ENCODE measurements around the gene MRPS6.

The MRPS6 gene

DNA sequence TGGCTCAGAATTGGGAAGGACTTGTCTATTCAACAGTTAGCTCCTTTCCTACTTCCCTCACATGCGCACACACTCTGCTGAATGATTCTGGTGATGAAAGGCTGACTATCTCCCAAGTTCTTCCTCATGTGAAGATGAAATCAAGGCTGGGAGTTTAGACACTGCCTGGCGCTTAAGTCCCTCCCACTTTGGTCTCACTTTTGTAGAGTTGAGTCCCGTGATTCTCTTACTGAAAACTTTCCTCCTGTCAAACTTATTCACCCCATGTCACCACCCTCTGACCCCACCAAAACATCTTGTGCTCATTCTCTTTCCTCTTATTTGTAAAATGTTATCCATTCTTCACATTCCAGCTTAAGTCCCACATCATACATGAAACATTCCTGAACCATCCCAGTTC lies 8.4 kb upstream of the MRPS6 start:
- in situ Hi-C loops (cut with MboI; ENCODE audit: low sequenced_read_pairs) = no loop called here

DNA sequence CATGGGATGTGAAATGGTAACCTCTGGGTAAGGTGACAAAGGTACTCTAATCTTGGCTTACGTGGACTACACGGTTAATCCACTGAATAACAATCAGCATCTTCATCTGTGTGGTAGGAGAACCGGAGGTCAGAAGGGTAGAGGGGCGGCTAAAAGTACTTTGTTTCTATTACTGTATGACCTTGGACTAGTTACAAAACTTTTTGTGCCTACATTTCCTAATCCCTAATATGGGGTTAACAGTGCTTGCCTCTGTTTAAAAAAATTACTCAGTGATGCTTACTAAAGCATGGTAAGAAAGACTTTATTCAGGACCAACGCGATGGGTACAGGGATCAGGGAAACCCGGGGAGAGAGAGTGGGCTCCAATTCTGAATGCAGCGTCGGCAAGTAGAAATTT lies 1.7 kb upstream of the MRPS6 start:
- in situ Hi-C loops (cut with MboI; ENCODE audit: low sequenced_read_pairs) = no loop called here

DNA sequence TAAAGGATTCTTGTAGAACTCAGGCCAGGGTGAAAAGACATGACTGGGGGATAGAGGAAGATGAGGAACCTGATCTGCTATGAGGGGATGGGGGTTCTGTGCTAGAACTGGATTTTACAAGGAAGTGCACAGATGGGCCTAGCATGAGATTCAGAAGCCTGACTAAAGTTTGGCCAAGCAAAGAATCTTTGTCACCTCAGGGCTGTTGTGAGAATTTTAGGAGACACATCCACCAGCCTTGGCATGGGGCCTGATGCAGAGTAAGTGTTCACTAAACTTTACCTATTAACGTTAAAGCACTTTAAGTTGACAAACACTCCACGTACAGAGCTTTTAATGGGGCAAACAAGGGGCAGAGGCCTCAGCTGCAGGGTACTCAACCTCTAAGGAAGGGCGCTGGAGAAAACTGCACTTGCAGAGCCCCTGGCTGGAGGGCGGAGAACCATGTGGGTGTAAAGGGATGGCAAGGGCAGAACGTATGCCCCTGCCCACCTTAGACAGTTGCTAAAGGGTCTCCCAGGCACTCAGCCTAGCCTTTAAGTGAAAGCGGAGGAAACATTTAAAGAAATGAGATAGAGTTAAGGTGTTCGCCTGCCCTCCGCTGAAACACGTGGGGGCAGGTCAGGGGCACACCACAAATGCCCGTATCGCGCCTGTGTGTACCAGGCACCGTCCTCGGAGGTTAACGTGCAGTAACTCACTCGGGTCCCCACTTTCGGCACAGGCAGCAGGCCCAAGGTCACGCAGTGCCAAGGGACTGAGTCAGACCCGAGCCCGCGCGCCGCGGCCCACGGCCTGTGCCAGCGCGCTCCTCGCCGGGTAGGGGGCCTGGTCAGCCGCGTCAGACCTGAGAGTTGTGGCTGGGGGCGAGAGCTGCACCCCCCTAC lies 990 bp upstream of the MRPS6 start:
- in situ Hi-C loops (cut with MboI; ENCODE audit: low sequenced_read_pairs) = no loop called here

DNA sequence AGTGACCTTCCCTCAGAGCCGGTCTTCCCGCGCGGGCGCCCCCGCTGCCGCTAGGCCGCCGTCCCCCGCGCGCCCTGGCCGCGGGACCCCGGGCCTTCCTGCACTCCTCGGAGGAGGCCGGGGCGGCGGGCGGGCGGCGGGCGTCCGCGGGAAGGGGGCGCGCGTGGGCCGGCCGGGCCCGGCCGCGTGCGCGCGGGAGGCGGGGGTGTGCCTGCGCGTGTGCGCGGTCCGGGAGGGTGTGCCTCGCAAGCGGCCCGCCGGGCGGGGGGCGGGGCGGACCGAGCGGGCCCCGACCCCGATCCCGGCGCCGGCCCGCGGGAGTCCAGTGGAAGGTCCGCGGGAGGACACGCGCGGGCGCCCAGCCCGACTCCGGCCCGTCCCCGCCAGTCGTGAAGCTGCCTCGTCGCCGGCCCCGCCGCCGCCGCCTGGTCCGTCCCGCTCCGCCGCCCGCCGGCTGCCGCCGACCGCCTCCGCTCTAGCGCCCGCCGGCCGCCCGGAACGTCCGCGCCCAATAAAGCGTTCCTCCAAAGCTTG lies 438 bp downstream of the MRPS6 start:
- in situ Hi-C loops (cut with MboI; ENCODE audit: low sequenced_read_pairs) = no loop called here

DNA sequence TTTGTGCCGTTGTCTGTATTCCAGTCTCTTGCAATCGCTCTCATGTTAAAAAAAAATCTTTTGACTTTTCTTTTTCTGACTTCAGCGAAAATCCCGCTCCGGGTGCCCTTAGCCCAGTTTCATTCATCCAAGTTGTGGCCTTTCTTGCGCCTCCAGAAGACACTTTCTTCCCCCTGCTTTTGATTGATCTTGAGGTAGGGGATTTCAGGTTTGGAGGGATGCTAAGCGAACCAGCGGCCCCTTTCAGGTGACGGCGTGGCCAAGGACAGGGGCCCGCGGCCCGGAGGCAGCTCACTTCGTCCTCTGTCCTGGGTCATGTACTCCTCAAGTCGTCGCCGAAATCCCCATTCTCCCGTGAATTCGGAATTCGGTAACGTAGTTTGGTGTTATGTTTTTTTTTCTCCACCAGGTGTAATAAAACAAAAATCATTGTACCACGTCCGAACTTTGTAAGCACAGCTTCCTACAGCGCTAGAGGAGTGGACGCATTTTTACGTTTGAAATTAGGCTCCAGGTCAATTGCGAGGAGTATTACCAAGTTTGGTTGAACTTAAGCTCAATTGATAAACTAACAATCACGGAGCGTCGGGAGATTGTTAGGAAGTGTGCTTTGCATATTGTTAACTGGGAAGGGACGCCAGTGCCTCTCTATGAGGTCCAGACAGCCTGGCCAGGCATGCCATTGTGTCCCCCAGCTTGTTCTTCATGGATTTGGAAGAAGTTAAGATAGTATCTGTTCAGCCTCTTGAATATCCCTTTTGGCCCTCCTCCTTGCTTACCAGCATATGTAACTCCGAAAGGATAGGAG lies 1.1 kb downstream of the MRPS6 start:
- in situ Hi-C loops (cut with MboI; ENCODE audit: low sequenced_read_pairs) = no loop called here

DNA sequence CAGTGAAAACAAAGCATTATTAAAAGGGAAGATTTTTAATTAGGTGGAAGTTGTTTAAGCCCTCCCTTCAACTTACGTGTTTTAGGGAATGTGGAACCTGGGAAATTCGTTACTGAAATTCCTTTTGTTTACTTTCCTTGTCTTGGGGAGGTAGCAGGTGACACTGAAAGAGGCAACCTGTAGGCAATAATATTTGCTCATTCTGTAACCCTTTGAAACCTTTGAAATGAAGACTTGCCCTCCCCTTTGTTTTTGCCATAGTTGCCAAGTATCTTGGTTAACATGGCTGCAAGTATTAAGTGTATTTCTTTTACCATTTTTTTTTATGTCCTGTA lies 1.7 kb downstream of the MRPS6 start:
- in situ Hi-C loops (cut with MboI; ENCODE audit: low sequenced_read_pairs) = no loop called here

DNA sequence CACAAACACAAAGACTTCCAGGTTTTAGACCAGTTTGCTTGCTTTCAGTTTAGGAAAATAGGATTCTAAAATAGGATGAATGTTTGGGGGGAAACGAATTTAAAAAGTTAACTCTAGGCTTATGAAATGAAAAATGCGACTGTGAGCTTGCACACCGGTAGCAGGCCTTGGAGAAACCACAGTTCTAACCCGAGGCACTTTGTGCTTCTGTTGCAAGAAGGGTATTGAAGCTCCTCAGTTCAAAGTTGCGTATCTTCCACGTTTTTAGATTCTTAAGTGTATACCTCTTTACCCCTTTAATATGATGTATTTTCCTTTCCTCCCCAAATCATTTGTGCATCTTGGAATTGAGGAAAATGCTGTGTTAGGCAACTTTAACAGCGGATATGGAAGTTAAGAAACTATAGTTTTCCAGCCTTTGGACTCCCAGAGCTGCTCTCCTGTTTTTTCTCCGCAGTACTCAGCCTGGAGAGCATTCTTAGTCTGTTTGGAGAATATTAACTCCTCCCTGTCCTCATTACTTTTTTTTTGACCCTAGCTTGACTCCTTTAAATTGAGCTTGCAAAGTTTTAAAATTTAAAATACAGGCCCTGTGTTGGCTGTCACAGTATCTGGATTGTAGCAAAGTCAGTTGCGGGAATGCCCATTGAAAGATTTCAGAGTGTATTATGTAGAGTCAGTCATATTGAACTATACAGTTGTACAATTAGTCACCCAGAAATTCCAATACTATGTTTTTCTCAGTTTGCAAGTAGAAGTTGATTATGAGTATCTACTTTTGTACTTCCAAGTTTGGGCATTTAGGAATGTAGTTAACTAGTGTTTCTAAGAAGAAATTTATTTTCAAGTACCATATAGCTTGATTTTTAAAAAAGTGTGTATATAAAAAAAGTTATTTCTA lies 2.6 kb downstream of the MRPS6 start:
- in situ Hi-C loops (cut with MboI; ENCODE audit: low sequenced_read_pairs) = no loop called here

DNA sequence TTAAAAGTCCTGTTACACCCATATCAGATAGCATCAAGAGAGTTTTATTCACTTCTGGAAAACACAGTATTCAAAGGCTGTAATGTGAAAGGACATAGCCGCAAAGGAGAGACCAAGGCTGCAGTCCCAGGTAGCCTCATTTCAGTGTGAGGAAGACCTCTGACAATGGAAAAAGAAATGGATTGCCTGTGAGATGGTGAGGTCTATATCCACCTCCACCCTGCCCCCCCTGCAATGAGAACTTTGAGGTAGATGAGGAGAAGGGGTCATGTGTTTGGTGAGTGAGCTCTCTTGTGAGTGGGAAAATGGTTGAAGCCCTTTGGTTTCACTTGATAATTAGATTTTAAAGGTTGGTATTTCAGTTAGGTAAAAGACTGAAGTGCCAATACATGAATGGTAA lies 3.5 kb downstream of the MRPS6 start:
- in situ Hi-C loops (cut with MboI; ENCODE audit: low sequenced_read_pairs) = no loop called here

DNA sequence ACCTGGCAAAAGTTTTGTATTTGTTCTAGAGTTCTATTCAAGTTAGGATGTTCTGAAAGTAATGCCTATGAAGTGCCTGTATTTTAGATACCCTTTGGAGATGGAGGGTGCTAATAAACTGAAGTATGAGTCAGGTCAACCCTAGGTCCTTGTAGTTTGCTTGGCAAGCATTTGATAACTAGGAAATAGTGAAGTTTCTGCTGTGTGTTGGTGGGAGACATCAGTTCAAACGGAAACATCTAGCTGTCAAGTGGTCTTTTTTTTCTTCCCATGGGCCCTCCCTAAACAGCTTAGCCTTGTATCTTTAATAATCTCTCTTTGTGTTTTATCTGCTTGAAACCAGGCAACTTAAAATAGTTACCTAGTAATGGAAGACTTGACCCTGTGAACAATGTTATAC lies 4.5 kb downstream of the MRPS6 start:
- in situ Hi-C loops (cut with MboI; ENCODE audit: low sequenced_read_pairs) = no loop called here

DNA sequence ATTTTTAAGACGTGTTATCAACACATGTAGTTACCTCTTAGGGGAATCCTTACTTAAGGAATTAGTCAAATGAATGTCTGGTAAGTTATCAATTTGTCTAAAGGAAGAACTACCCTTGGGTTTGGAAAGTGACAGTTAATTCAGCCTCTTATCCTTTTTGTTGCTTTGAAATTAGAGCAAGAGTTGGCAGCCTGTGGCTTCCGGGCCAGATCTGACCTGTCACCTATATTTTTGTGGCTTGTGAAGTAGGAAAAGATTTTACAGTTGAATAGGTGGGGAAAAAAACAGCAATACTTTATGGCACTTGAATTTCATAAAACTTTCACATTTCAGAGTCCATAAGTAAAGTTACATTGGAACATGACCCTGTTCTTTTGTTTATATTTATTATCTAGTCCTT lies 5.5 kb downstream of the MRPS6 start:
- in situ Hi-C loops (cut with MboI; ENCODE audit: low sequenced_read_pairs) = no loop called here

DNA sequence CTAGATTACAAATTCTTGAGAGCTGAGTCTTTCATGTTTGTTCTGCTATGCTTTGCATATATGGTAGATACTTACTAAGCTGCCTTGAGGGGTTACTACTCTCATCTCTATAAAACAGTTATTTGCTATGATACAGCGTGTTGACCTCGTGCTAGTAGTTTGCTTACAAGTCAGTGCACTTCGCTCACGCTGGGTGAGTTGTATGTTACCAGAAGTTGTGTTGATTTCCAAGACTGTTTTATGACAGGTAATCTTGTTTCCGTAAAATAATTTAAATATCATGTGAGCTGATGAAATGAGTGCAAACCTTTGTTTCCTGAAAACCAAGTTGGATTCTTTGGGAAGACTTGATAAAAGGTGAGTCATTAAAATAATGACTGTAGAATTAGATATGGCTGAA lies 7.3 kb downstream of the MRPS6 start:
- in situ Hi-C loops (cut with MboI; ENCODE audit: low sequenced_read_pairs) = no loop called here

DNA sequence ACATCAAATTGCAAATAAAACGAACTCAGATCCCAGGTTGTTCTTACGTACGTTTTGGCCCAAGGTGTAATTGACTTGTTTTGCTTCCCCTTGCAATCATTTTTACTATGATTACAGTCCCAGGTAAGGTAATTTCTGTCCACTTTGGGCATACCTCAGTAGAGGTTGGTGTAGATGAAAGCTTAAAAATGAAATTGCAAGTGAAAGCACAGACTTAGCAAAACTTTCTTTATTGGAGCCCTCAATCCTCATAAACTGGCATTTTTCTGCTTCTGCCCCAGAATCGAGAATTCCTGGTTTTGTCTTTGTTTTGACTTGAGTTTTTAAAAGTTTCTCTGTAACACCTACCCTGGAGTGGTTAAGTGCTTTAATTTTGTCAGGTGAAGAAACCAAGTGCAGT lies 9.4 kb downstream of the MRPS6 start:
- in situ Hi-C loops (cut with MboI; ENCODE audit: low sequenced_read_pairs) = no loop called here

DNA sequence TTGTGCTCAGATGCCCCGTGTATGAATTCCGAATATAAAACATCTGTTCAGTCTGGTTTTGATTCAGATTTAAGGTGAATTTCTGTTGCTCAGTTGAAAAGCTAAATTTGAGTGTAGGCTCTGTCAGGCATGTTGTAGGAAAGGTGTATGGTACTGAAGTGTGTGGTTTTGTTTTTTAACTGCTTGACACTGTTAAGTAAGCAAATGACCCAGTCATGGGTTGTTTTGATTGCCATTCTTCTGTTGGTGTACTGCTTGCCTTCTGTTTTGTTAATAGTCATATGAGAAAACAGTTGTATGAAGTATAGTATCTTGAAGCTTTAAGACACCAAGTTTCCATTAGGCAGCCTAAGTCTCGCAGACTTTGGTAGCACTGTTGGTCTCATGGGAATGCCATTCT lies 10.0 kb downstream of the MRPS6 start:
- in situ Hi-C loops (cut with MboI; ENCODE audit: low sequenced_read_pairs) = no loop called here

DNA sequence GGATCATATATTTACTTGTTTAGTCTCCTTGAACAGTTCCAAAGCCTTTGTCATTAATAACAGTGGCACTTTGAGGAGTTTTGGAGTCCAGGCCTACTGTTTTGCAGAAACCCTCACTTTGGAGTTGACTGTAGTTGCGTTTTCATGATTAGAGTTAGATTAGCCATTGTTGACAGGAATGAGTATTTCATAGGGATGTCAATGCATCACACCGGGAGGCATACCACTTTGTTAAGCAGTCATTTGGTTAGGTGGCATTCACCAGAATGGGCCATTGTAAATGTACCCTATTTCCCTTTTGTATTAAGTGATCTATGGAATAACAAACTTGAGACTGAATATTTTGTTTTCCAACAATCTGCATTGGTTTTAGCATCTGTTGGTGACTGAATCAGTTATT lies 11.8 kb downstream of the MRPS6 start:
- in situ Hi-C loops (cut with MboI; ENCODE audit: low sequenced_read_pairs) = no loop called here

DNA sequence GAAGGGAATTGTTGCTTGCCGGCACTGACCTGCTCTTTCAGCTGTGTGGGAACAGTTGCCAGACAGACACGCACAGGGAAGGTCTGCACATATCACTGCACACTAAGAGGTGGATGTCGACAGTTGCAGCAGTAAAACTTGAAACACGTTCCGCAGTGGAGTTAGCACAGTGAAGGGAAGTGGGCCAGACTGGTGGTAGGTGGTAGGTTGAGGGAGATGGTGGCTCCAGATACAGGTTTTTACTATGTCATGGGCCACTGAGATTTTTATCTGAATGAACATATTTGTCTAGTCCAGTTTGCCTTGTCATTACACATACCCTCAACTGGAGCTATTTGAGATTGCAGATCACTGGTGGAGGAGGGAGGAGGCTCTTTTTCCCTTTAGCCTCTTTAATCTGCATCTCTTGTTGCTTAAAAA lies 13.5 kb downstream of the MRPS6 start:
- in situ Hi-C loops (cut with MboI; ENCODE audit: low sequenced_read_pairs) = no loop called here

DNA sequence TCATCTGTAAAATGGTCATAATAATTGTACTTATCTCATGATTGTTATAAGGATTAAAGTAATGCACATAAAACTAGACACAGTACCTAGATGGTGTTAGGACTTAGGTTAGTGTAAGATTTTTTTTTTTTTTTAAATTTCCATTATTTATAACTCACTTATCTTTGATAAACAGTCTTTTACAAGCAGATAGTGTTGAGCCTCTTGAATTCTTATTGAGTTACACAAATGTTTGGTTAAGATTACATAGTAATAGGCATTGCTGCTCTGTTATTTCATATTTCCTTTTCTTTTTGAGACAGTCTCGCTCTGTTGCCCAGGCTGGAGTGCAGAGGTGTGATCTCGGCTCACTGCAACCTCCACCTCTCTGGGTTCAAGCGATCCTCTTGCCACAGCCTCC lies 15.4 kb downstream of the MRPS6 start:
- in situ Hi-C loops (cut with MboI; ENCODE audit: low sequenced_read_pairs) = no loop called here

DNA sequence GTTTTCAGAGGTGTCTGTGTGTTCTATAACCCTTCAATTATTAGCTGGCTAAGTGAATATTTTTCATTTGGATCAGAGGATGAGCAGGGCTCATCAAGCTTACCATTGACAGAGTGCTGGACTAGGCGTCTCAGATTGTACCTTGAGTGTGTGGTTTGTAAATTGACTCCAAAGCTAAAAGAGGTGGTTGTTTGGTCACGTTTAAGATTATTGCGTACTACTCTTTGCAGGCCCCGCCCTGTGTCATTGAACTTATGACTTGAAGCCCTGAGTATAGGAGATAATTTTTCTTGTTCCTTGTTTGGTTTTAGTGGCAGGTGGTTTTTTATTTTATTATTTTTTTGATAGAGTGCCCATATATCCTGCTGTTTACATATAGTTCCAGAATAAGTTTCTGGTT lies 17.7 kb downstream of the MRPS6 start:
- in situ Hi-C loops (cut with MboI; ENCODE audit: low sequenced_read_pairs) = no loop called here

DNA sequence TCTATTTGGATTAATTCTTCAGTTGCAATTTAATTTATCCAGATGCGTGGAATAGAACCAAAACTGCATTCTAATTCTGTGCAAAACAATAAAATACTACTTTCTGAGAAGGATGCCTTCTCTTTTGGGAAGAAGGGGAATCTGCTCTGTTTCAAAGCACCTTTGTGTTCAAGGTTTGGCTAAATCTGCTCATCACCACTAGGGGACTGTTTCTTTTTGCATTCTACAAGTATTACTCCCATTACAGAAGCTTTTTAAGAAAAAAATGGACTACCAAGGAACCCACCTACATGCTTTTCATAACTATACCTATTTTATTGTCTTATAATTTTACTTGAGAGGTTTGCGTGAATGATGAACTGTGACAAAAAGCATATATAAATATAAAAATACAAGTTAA lies 18.2 kb downstream of the MRPS6 start:
- in situ Hi-C loops (cut with MboI; ENCODE audit: low sequenced_read_pairs) = no loop called here

DNA sequence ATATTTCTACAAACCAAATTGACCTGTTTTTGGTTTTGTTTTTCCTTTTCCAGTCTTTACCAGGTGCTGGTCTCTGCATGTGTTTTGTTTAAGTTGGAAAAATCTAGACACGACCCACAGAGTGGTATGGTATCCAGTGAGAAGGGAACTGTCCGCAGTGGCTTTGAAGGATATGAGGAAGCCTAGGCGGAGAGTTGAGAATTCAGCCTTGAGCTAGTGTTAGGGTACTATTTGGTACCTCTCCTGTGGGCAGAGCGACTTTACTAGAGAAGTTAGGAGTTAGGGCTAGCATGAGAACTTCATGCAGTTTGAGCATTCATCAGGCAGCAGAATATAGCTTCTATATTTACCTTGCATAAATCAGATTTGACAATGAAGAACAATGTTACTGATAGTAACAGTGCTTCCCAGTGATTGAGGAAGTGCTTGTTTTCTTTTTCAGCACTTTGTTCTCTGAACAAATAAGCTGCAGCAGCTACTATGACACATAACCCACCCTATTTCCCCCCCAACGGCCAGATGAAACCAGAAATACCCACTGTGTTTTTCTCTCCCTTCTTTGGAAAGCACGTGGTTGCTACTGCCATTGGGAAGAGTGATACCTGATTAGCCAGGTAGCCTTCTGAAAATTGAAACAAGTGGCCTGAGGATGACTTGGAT lies 19.0 kb downstream of the MRPS6 start:
- in situ Hi-C loops (cut with MboI; ENCODE audit: low sequenced_read_pairs) = no loop called here

DNA sequence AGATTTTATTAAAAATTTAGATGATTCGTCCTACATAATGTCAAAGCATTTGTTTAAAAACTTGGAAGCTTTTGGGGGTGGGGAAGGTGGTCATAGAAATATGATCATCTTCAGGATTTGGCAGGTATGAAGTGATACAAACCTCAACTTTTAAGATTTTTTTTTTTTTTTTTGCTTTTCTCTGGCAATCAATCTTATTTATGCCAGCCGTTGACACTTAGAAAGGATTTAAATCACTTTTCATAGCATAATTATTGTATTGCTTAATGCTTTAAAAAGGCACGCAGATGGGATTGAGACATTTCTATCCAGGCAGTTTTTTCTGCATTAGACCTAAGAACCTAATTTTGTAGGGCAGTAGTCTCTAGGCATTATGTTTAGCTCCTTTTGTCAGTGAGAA lies 19.7 kb downstream of the MRPS6 start:
- in situ Hi-C loops (cut with MboI; ENCODE audit: low sequenced_read_pairs) = no loop called here

DNA sequence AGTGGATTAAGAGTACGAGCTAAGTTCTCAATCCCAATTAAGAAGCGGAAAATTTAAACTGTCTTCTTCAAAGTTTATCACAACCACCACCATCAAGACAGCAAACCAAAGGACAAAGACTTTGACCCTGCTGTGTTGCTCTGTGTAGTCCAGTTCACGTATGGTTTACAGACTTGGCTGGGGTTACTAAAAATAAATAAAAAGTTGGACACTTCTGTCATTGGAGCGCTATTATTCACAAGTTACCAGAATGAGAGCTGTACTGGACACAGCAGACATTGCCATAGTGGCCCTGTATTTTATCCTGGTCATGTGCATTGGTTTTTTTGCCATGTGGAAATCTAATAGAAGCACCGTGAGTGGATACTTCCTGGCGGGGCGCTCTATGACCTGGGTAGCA lies 21.6 kb downstream of the MRPS6 start:
- in situ Hi-C loops (cut with MboI; ENCODE audit: low sequenced_read_pairs) = no loop called here
